ENCODE data around the gene SMIM36.
"Not testable (repeated sequence)": the region's sequence is repeated elsewhere in the genome, so short reads cannot be mapped to it uniquely, and the experiment has no call there.

SMIM36 gene

GRCh38 chr17:55456307-55457240 lies 54.7 kb downstream of the SMIM36 start:
- no peak for DNase-seq (ENCODE audit: low read depth in 2 of 2, low spot score in 1 of 2)

DNA sequence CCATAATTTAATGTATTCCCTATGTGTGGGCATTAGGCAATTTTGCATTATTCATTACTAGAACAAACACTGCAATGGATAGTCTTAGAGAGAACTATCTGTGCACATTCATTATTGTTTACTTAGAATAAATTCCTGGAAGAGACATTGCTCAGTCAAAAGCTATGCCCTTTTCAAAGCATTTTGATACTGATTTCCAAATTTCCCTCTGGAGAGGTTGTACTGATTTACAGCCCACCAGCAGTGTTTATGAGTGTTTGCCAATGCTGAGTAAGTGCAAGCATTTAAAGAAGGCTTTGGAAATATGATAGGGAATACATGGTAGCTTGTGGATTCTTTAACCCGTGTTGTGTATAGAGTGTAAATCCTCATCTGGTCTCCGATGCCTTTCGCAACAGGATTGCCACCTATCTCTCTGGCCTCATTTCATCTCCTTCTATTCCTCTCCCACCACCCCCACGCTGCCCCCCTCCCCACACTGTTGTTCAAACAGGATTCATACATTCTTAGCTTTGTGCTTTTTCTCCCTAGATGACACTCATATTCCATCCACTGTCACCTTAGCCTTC lies 56.3 kb downstream of the SMIM36 start:
- DNase-seq (ENCODE audit: low read depth in 2 of 2, low spot score in 1 of 2) = no peak

DNA sequence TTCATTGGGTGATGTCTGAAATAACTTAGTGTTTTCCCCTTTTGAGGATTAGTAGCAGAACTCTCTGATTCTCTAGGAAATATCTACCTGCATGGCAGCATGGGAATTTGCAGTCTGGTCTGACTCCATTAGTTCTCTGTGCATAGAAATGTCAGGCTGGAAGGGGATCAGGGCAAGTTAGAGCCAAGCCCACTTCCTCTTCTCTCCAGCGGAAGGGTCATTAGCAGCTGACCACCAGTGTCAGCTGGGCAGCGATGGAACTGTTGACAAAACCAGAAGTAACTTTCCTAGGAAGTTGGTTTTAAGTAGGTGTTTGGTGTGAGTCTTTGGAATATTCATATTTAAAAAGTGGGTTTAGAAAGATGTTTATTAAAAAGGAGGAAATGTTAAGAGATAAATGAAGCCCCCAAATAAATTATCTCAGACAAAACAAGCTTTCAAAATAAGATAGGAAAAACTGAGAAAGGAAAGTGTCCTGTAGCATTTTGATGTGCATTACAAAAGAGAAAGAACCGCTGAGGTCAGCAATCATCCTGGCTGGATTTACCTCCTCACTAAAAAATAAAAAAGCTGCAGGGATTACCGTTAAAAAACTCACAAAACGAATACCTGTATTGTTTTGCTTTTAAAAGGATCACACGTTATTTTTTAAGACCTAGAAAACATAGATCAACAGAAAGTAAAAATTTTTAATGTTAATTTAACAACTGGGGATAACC lies 57.3 kb downstream of the SMIM36 start:
- no peak for DNase-seq (ENCODE audit: low read depth in 2 of 2, low spot score in 1 of 2)

- no peak for DNase-seq (ENCODE audit: low read depth in 2 of 2, low spot score in 1 of 2)
Measured at GRCh38 chr17:55452139-55452790, 59.0 kb downstream of the SMIM36 start.

GRCh38 chr17:55451758-55452138 lies 59.5 kb downstream of the SMIM36 start:
- no peak for DNase-seq (ENCODE audit: low read depth in 2 of 2, low spot score in 1 of 2)

GRCh38 chr17:55451203-55451641 lies 60.0 kb downstream of the SMIM36 start:
- DNase-seq (ENCODE audit: low read depth in 2 of 2, low spot score in 1 of 2) = no peak

- no peak for DNase-seq (ENCODE audit: low read depth in 2 of 2, low spot score in 1 of 2)
Measured at GRCh38 chr17:55450232-55450825, 60.9 kb downstream of the SMIM36 start.

DNA sequence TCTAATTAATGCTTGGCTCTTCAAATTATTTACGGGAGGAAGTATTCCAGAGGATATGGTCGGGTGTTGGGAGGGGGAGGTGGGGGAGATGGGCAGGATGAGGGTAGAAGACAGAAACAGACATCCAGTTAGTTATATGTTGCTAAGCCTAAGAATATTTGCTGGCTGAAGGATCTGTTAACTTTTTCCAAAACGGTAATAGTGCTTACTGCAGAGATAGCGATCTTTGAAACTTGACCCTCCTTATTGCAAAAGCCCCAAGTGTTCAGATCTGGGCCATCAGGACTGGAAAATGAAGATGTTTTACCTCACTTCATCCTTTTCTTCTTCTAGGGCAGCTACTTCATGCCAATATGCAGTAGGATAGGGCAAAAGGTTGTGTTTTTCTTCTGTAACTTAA lies 62.6 kb downstream of the SMIM36 start:
- DNase-seq (ENCODE audit: low read depth in 2 of 2, low spot score in 1 of 2) = no peak

DNA sequence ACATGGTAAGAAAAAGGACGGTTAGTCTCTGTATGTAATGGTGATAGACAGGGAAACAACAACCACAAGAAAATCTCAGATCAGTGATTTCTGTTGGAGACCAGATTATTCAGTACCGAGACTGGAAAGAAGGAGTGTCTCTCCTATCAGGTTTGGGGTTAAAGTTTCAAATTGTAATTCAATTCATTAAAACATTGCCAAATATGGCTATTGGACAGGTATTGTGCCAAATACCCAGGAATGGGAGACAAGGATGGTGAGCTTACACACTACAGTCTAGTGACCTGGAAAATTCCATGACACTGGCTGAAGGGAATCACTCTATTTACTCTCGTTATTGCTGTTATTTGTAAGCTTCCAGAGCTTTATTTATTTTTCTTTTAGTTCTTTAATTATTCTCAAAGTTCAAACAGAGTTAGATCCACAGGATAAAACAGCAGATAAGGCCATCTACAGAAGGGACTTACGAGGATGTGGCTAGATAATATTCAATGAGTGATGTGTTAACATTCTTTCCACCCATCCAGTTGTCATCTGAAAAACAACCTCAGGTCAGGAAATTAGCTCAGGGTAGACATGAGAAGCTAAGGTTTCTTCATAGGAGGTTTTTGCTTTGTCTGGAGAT lies 64.6 kb downstream of the SMIM36 start:
- DNase-seq (ENCODE audit: low read depth in 2 of 2, low spot score in 1 of 2) = no peak

- DNase-seq (ENCODE audit: low read depth in 2 of 2, low spot score in 1 of 2) = not testable (repeated sequence)
Measured at GRCh38 chr17:55446004-55446403, 65.2 kb downstream of the SMIM36 start.

GRCh38 chr17:55444471-55445441 lies 66.5 kb downstream of the SMIM36 start:
- DNase-seq (ENCODE audit: low read depth in 2 of 2, low spot score in 1 of 2) = no peak

GRCh38 chr17:55443904-55444303 lies 67.3 kb downstream of the SMIM36 start:
- no peak for DNase-seq (ENCODE audit: low read depth in 2 of 2, low spot score in 1 of 2)

DNA sequence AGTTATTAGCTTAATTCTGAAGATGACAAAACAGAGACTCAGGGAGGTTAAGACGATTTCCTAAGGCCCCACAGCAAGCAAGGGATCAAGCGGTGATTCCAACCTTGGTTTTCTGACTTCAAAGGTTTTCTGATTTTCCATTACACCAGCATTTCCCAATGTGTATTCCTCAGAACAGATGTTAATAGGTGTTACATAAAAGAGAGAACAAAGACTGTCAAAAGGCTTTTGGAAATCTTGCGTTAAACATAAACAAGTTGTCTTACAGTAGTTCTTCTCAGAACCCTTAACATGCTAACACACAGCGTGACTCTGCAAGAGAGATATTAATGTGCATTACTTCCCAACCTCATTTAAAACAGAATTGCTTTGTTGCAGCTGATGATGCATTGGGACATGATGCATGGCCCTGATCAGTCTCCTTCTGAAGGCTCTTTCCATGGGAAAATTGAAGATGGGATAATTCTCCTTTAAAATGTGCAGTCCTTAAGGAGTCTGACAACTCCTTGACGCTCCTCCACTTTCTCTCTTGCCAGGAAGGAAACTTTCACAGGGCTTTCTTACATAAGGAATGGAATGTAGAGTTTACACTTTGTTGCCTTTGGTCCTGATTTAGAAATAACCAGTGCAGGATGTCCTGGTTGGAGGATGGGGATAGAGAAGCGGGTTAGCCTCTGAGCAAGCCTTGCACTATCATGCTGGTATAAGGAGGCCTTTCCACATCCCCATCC lies 68.1 kb downstream of the SMIM36 start:
- DNase-seq (ENCODE audit: low read depth in 2 of 2, low spot score in 1 of 2) = no peak

DNA sequence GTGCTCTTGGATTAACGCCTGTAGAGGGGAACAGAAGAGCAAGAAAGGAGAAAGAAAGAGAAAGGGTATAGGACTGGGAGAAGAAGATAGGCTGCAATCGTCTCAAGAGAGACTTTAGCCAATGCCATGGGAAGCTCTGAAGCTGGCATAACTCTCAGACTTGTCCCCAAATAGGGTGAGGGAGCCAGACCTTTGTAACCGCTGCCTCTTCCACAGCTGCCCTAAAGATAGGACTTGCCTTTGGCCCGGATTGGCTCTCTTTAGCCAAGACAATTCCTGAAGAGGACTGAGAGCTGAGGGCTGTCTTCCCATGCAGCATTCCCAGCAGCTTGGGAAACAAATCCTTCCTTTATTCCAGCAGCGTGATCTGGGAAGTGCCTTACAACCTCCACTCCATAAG lies 68.8 kb downstream of the SMIM36 start:
- DNase-seq (ENCODE audit: low read depth in 2 of 2, low spot score in 1 of 2) = no peak

DNA sequence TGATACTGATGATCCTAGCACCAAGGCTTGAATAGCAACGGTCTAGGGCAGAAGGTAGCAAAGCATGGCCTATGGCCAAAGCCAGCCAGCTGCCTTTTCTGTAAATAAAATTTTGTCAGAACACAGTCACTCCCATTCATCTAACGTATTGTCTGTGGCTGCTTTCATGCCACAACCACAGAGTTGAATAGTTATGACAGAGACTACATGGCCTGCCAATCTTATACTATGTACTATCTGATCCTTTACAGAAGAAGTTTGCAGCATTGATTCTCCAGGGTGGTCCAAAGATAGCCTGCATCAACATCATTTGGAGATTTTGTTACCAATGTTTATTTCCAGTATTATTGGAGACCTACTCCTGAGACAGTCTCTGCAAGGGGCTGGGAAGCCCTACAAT lies 69.7 kb downstream of the SMIM36 start:
- no peak for DNase-seq (ENCODE audit: low read depth in 2 of 2, low spot score in 1 of 2)

DNA sequence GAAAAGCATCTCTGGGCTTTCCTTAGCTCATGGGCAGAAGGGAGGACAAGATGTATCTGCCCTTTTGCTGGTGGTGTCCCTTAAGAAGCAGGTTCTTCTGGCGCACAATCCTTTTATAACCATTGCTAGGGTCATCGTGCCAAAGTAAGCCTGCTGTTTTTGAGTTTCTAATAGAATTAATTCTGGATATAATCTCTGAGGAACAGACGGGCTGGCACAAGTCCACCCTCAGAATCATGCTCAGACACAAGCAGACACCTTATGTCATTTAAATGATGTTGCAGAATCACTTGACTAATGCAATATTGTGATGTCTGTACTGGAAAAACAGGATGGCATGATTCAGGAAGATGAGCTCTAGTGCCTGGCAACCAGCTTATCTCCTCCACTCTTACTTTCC lies 70.9 kb downstream of the SMIM36 start:
- DNase-seq (ENCODE audit: low read depth in 2 of 2, low spot score in 1 of 2) = no peak

DNA sequence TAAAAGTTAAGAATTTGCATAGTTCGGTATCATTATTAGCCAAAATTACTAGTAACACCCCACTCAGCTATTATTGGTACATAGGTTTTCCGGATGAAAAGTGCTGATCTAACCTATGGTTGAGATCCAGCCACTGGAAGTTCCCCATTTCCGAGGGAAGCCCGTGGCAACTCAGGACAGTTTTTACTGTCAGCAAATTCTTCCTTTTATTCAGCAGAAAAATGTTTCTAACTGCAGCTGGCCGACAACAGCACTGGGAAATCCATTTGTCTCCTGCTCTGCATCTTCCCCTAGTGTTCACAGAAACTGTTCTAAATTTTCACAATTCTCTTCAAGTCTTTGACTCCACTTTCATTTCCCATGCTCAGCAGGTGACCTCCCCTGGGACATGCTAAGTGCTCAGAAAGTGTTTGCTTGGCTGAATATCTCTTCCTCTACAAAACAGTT lies 74.1 kb downstream of the SMIM36 start:
- DNase-seq (ENCODE audit: low read depth in 2 of 2, low spot score in 1 of 2) = no peak

- no peak for DNase-seq (ENCODE audit: low read depth in 2 of 2, low spot score in 1 of 2)
Measured at GRCh38 chr17:55436224-55437158, 74.8 kb downstream of the SMIM36 start.
